GM12878 (cell line): Measurements from ENCODE around the gene CPNE4. TPM values are rescaled to one million over a fixed set of nuclear protein-coding genes. Genes with fewer than 3 reads are reported as not detected.

ENCODE experiments used
- ATAC-seq: fragments of 200-7000 bp; cut with Tn5 transposase; 3 replicates; pipeline ENCODE4 v1.9.1; 2020; ENCODE audit warnings: mild to moderate bottlenecking, moderate library complexity
- BruUV-seq: library from RNA; stranded (reverse); fragments of 400-500 nt; replicated peaks from 2 replicates; lab custom pipeline; 2021; lab: Mats Ljungman, UMichigan
- CTCF ChIA-PET: fragments of 300-600 bp; sonication (Branson Sonifier 250); formaldehyde crosslinking; extraction: SDS; loops from one replicate; lab custom pipeline; 2021; ENCODE audit warnings: inconsistent platforms; lab: Yijun Ruan, JAX
- POLR2A ChIA-PET: fragments of 350-600 bp; formaldehyde crosslinking; extraction: SDS; loops from one replicate; lab custom pipeline; 2021; ENCODE audit warnings: inconsistent platforms; lab: Charles Lee
- RAD21 ChIA-PET: fragments of 300-600 bp; sonication (Branson Sonifier 250); formaldehyde crosslinking; loops from one replicate; lab custom pipeline; 2023; ENCODE audit warnings: antibody characterized with exemption; ENCODE audit not compliant: unreplicated experiment; lab: Charles Lee
- SMC1A ChIA-PET: fragments of 300-600 bp; sonication (Branson Sonifier 250); formaldehyde crosslinking; loops from one replicate; lab custom pipeline; 2023; ENCODE audit not compliant: unreplicated experiment, uncharacterized antibody; lab: Charles Lee
- DNase-seq: peaks from one replicate; pipeline ENCODE4 v3.0.0-alpha.2; 2011; ENCODE audit warnings: low read depth, low spot score
- FAIRE-seq: peaks from 3 replicates; lab custom pipeline; 2011; peaks lifted over from hg19 to GRCh38; lab: Jason Lieb, UNC
- H2AFZ ChIP-seq: 2 replicates; pipeline ENCODE4 v1.6.0; 2011; ENCODE audit warnings: low read depth, low read length, control low read depth; ENCODE audit not compliant: control insufficient read depth
- H3K27ac ChIP-seq: 2 replicates; pipeline ENCODE4 v1.5.1; 2011; ENCODE audit warnings: control low read depth; ENCODE audit not compliant: control insufficient read depth, insufficient read depth
- H3K27me3 ChIP-seq, 2 experiments: replicated peaks in 1 of 2; 2 replicates each; pipeline versions ENCODE4 v1.6.0 to v1.6.1; 2011; ENCODE audit warnings: low read length in 1 of 2; ENCODE audit not compliant: control insufficient read depth in 2 of 2, insufficient read depth in 2 of 2
- H3K36me3 ChIP-seq, 2 experiments: 2 replicates each; pipeline ENCODE4 v1.5.1; 2011; ENCODE audit warnings: low read length in 1 of 2; ENCODE audit not compliant: control insufficient read depth in 2 of 2, insufficient read depth in 2 of 2
- H3K4me1 ChIP-seq: 2 replicates; pipeline ENCODE4 v1.6.1; 2011; ENCODE audit warnings: mild to moderate bottlenecking, low read length, moderate library complexity, mixed read lengths; ENCODE audit not compliant: control insufficient read depth, insufficient read depth
- H3K4me2 ChIP-seq: 2 replicates; pipeline ENCODE4 v1.6.0; 2011; ENCODE audit warnings: control low read depth; ENCODE audit not compliant: control insufficient read depth, insufficient read depth
- H3K4me3 ChIP-seq: fragments of 200-600 bp; sonication (generic); 2 replicates; pipeline ENCODE4 v1.5.1; 2016
- H3K79me2 ChIP-seq: 2 replicates; pipeline ENCODE4 v1.6.0; 2011; ENCODE audit warnings: low read length; ENCODE audit not compliant: control insufficient read depth, insufficient read depth
- H3K9ac ChIP-seq: 2 replicates; pipeline ENCODE4 v1.8.0; 2011; ENCODE audit warnings: low read length, control low read depth, mixed read lengths; ENCODE audit not compliant: control insufficient read depth, insufficient read depth
- H3K9me3 ChIP-seq: replicated peaks from 3 replicates; pipeline ENCODE4 v1.5.1; 2011; ENCODE audit warnings: mild to moderate bottlenecking, low read length; ENCODE audit not compliant: control insufficient read depth, insufficient read depth
- H4K20me1 ChIP-seq: 2 replicates; pipeline ENCODE4 v1.6.0; 2011; ENCODE audit not compliant: control insufficient read depth, insufficient read depth
- CREB1 ChIP-seq: IDR thresholded peaks from 2 replicates; pipeline ENCODE4 v1.6.1; 2012; ENCODE audit warnings: low read depth, mild to moderate bottlenecking, inconsistent platforms
- CREM ChIP-seq: IDR thresholded peaks from 2 replicates; pipeline ENCODE4 v1.6.1; 2014; ENCODE audit warnings: antibody characterized with exemption, low read depth
- EP300 ChIP-seq, 2 experiments: fragments of 150-350 bp in 1 of 2; IDR thresholded peaks; 2 replicates each; pipeline ENCODE4 v1.6.1; 2011 to 2012; ENCODE audit warnings: low read depth in 2 of 2, low read length in 2 of 2, borderline replicate concordance in 1 of 2, improper control_type of control experiment in 1 of 2, inconsistent platforms in 1 of 2; ENCODE audit not compliant: control insufficient read depth in 1 of 2
- ESRRA ChIP-seq: IDR thresholded peaks from 2 replicates; pipeline ENCODE4 v1.6.1; 2012; ENCODE audit warnings: mild to moderate bottlenecking, low read length, improper control_type of control experiment
- HCFC1 ChIP-seq: fragments of 150-350 bp; IDR thresholded peaks from 2 replicates; pipeline ENCODE4 v1.6.1; 2014; ENCODE audit warnings: low read length
- KLF5 ChIP-seq: fragments of 450-650 bp; IDR thresholded peaks from 2 replicates; pipeline ENCODE4 v1.6.1; 2014; ENCODE audit warnings: mild to moderate bottlenecking; ENCODE audit not compliant: partially characterized antibody
- MEF2B ChIP-seq: fragments of 450-650 bp; IDR thresholded peaks from 2 replicates; pipeline ENCODE4 v1.6.1; 2018; ENCODE audit warnings: mild to moderate bottlenecking, moderate library complexity; ENCODE audit not compliant: partially characterized antibody, poor library complexity, severe bottlenecking
- MXI1 ChIP-seq: fragments of 150-350 bp; IDR thresholded peaks from 2 replicates; pipeline ENCODE4 v1.6.1; 2011; ENCODE audit warnings: low read depth, mild to moderate bottlenecking, inconsistent platforms, low read length, improper control_type of control experiment
- MYB ChIP-seq: fragments of 150-350 bp; IDR thresholded peaks from 2 replicates; pipeline ENCODE4 v1.6.1; 2014; ENCODE audit warnings: mild to moderate bottlenecking, low read depth, low read length, borderline replicate concordance
- POU2F2 ChIP-seq: IDR thresholded peaks from 3 replicates; pipeline ENCODE4 v1.6.1; 2011; ENCODE audit warnings: low read depth, mild to moderate bottlenecking, low read length, borderline replicate concordance
- RUNX3 ChIP-seq: IDR thresholded peaks from 2 replicates; pipeline ENCODE4 v1.6.1; 2012; ENCODE audit warnings: low read length, inconsistent platforms
- STAT1 ChIP-seq: fragments of 450-650 bp; conservative IDR thresholded peaks from 2 replicates; pipeline ENCODE4 v1.6.1; 2014; ENCODE audit warnings: antibody characterized with exemption, mild to moderate bottlenecking
- SUPT20H ChIP-seq: IDR thresholded peaks from 2 replicates; pipeline ENCODE4 v1.6.1; 2011; ENCODE audit warnings: low read depth, mild to moderate bottlenecking, low read length, moderate library complexity, borderline replicate concordance; ENCODE audit not compliant: control insufficient read depth
- TAF1 ChIP-seq: IDR thresholded peaks from 2 replicates; pipeline ENCODE4 v1.6.1; 2011; ENCODE audit warnings: mild to moderate bottlenecking, low read depth, low read length, borderline replicate concordance
- TCF7 ChIP-seq: IDR thresholded peaks from 2 replicates; pipeline ENCODE4 v1.6.1; 2014; ENCODE audit warnings: antibody characterized with exemption, borderline replicate concordance
- ZZZ3 ChIP-seq: IDR thresholded peaks from 2 replicates; pipeline ENCODE4 v1.6.1; 2011; ENCODE audit warnings: low read depth; ENCODE audit not compliant: control insufficient read depth, insufficient read length
- WGBS: methylation state at CpG from one replicate; pipeline ENCODE4 v1.1.6; 2016; ENCODE audit warnings: low lambda C conversion rate; ENCODE audit not compliant: insufficient replicate concordance, insufficient coverage; ENCODE audit errors: missing lambda C conversion rate; 5-methylcytosine and 5-hydroxymethylcytosine counted together
- in situ Hi-C: fragments of 300-500 bp; cut with MboI; formaldehyde crosslinking; loops from 9 replicates; pipeline ENCODE4 v1.14.3; 2018; ENCODE audit warnings: mixed read lengths
- intact Hi-C: fragments of 100-400 bp; cut with micrococcal nuclease; formaldehyde crosslinking; loops from one replicate; pipeline ENCODE4 v1.14.2; 2022; ENCODE audit not compliant: unreplicated experiment
- polyA plus RNA-seq, 11 experiments: library from polyadenylated mRNA; depleted of rRNA in 4 of 11; unstranded in 6 of 11; stranded (reverse) in 5 of 11; fragments of >200 nt; fragmentation: Nextera tagmentation in 4 of 11; fragmentation: Illumina TruSeq in 1 of 11; extraction: Ambion mirVana in 4 of 11; extraction: Trizol in 1 of 11; gene quantifications; 1 replicate in 1 of 11; 2 replicates in 10 of 11; pipeline versions ENCODE4 v1.2.1 to v1.2.3, GENCODE V29; 2011 to 2016; ENCODE audit warnings: inconsistent platforms in 2 of 11, missing spikeins in 2 of 11, low read depth in 1 of 11
- total RNA-seq, 4 experiments: library from RNA; depleted of rRNA in 3 of 4; stranded (reverse); fragments of >200 nt in 3 of 4; fragmentation: Illumina TruSeq in 1 of 4; extraction: Trizol in 1 of 4; gene quantifications; 2 replicates each; pipeline versions ENCODE4 v1.2.1 to v1.2.3, GENCODE V29; 2013 to 2021
- TF ChIP-seq, protein P1 (sequence below): IDR thresholded peaks from 2 replicates; pipeline ENCODE4 v1.6.1; 2011; ENCODE audit warnings: low read depth, mild to moderate bottlenecking, low read length, moderate library complexity, borderline replicate concordance; ENCODE audit errors: extremely low read depth
- TF ChIP-seq, protein P2 (sequence below): fragments of 450-650 bp; IDR thresholded peaks from 2 replicates; pipeline ENCODE4 v1.6.1; 2017; ENCODE audit warnings: mild to moderate bottlenecking, moderate library complexity
- TF ChIP-seq, protein P3 (sequence below): fragments of 450-650 bp; conservative IDR thresholded peaks from 2 replicates; pipeline ENCODE4 v1.6.1; 2017; ENCODE audit warnings: mild to moderate bottlenecking, moderate library complexity

Gene CPNE4
- total and polyA plus RNA-seq, 10 of the 15 experiments (the other 5 are each of a cell fraction or from before 2014, with no cell fraction given): 0.17 to 1.9 (median 0.48) TPM; not detected in 1

DNA sequence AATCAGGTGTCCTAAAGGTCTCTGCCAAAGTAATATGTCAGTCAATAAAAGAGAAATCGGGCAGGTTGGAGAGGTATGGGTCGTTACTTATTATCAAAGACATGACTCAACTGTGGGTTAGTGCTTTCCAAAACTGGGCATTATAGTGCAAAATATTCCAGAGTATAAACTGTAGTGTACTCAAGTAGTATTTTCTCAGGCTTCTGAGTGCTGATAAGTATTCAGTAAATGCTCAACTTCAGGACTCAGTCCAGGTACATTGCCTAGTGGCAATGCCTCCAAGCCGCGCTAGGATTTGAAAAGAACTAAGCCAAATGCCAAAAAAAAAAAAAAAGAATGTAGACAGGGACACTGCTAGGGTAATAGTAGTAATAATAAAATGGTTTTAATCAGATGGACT lies 233.2 kb downstream of the CPNE4 start (continued):
- TF ChIP-seq, protein P1, sequence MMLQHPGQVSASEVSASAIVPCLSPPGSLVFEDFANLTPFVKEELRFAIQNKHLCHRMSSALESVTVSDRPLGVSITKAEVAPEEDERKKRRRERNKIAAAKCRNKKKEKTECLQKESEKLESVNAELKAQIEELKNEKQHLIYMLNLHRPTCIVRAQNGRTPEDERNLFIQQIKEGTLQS: no peak
- no peak for TF ChIP-seq ESRRA
- no peak for TF ChIP-seq MXI1
- no peak for TF ChIP-seq CREM
- no peak for TF ChIP-seq EP300 (IDR thresholded peaks at IDR 0.05; ENCODE audit: borderline replicate concordance in 1 of 2, control insufficient read depth in 1 of 2, low read depth in 2 of 2, low read length in 2 of 2)
- no peak for TF ChIP-seq TCF7
- TF ChIP-seq ZZZ3: no peak
- no peak for TF ChIP-seq STAT1
- TF ChIP-seq CREB1: no peak
- no peak for TF ChIP-seq HCFC1
- no peak for TF ChIP-seq TAF1
- TF ChIP-seq POU2F2: no peak

DNA sequence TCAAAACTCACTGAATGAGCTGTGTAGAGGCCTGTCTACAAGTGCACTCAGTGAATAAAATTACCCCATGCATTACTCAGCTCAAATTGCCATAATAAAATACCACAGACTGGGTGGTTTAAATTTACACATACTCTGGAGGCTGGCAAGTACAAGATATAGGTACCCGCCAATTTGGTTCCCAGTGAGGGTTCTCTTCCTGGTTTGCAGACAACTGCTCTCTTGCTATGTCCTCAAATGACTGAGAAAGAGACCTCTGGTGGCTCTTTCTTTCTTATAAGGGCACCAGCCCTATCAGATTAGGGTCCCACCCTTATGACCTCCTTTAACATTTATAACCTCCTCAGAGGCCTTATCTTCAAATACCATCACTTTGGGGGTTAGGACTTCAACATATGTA lies 237.0 kb downstream of the CPNE4 start:
- Histone ChIP-seq H3K36me3 (no peaks in the 10 kb centered on the region), H3K9me3 (no peaks in the 10 kb centered on the region), H3K4me1 (peaks cover 8% of the 10 kb centered on the region), H4K20me1 (no peaks in the 10 kb centered on the region), H3K9ac (no peak overlapping the region), H3K27me3 (no peaks in the 10 kb centered on the region), H3K4me2 (no peak overlapping the region), H3K27ac (no peak overlapping the region), H3K4me3 (no peak overlapping the region), H3K79me2 (no peaks in the 10 kb centered on the region), H2AFZ (no peak overlapping the region)
- in situ Hi-C loops: no loop called here
- FAIRE-seq (no peak), DNase-seq (no peak), ATAC-seq (no peak)
- WGBS: 88% methylated on average over 1 of the region's 1 CpG
- BruUV-seq: no TSS peak
- ChIA-PET SMC1A (interaction anchor here (1.1 to 6.7 kb wide), 7 partner anchors 8 to 249 kb away, joined by 3 to 75 read pairs (median 18); partner anchors contain the start of gene CPNE4), RAD21 (interaction anchor here (0.9 to 6.6 kb wide), 5 partner anchors 8 to 248 kb away, joined by 3 to 54 read pairs (median 25); no protein-coding TSS in a partner anchor), CTCF (interaction anchor here (1.2 to 7.0 kb wide), 4 partner anchors 11 to 765 kb away, joined by 4 to 118 read pairs (median 7); no protein-coding TSS in a partner anchor), POLR2A (no interaction called here)
- intact Hi-C loops: loop anchor here (5.0 kb wide), 2 partner anchors 85 to 765 kb away; no protein-coding TSS in a partner anchor
- TF ChIP-seq, protein P2, sequence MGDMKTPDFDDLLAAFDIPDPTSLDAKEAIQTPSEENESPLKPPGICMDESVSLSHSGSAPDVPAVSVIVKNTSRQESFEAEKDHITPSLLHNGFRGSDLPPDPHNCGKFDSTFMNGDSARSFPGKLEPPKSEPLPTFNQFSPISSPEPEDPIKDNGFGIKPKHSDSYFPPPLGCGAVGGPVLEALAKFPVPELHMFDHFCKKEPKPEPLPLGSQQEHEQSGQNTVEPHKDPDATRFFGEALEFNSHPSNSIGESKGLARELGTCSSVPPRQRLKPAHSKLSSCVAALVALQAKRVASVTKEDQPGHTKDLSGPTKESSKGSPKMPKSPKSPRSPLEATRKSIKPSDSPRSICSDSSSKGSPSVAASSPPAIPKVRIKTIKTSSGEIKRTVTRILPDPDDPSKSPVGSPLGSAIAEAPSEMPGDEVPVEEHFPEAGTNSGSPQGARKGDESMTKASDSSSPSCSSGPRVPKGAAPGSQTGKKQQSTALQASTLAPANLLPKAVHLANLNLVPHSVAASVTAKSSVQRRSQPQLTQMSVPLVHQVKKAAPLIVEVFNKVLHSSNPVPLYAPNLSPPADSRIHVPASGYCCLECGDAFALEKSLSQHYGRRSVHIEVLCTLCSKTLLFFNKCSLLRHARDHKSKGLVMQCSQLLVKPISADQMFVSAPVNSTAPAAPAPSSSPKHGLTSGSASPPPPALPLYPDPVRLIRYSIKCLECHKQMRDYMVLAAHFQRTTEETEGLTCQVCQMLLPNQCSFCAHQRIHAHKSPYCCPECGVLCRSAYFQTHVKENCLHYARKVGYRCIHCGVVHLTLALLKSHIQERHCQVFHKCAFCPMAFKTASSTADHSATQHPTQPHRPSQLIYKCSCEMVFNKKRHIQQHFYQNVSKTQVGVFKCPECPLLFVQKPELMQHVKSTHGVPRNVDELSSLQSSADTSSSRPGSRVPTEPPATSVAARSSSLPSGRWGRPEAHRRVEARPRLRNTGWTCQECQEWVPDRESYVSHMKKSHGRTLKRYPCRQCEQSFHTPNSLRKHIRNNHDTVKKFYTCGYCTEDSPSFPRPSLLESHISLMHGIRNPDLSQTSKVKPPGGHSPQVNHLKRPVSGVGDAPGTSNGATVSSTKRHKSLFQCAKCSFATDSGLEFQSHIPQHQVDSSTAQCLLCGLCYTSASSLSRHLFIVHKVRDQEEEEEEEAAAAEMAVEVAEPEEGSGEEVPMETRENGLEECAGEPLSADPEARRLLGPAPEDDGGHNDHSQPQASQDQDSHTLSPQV: no peak
- TF ChIP-seq, protein P3, sequence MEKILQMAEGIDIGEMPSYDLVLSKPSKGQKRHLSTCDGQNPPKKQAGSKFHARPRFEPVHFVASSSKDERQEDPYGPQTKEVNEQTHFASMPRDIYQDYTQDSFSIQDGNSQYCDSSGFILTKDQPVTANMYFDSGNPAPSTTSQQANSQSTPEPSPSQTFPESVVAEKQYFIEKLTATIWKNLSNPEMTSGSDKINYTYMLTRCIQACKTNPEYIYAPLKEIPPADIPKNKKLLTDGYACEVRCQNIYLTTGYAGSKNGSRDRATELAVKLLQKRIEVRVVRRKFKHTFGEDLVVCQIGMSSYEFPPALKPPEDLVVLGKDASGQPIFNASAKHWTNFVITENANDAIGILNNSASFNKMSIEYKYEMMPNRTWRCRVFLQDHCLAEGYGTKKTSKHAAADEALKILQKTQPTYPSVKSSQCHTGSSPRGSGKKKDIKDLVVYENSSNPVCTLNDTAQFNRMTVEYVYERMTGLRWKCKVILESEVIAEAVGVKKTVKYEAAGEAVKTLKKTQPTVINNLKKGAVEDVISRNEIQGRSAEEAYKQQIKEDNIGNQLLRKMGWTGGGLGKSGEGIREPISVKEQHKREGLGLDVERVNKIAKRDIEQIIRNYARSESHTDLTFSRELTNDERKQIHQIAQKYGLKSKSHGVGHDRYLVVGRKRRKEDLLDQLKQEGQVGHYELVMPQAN: no peak
- TF ChIP-seq MEF2B (no peak), SUPT20H (no peak), RUNX3 (no peak), MYB (no peak), KLF5 (no peak)
